Subcutaneous adipose tissue (tissue), 4 donors: ENCODE results near the gene CTIF. TPM values are rescaled to one million over a fixed set of nuclear protein-coding genes. Genes with fewer than 3 reads are reported as not detected.

Experiments used
- CTCF ChIP-seq: fragments of 450-650 bp; IDR thresholded peaks from one replicate; pipeline ENCODE4 v1.5.1; 2016; ENCODE audit warnings: low read depth, mild to moderate bottlenecking, control low read depth, antibody characterized with exemption, moderate library complexity
- total RNA-seq, 4 donors: library from RNA; depleted of rRNA; stranded (reverse); fragments of >200 nt; gene quantifications; one replicate each; pipeline ENCODE4 v1.1.0, GENCODE V29; 2016

Gene CTIF
- total RNA-seq, 4 donors from 2014 or later = 41.0 to 195 (median 78.3) TPM

GRCh38 chr18:48597110-48597509 is 58.3 kb downstream of the CTIF start:
- no peak for TF ChIP-seq CTCF

- TF ChIP-seq CTCF = no peak
Observed at GRCh38 chr18:48597671-48598070, 58.8 kb downstream of the CTIF start.

GRCh38 chr18:48599391-48599790 is 60.6 kb downstream of the CTIF start:
- no peak for TF ChIP-seq CTCF

- TF ChIP-seq CTCF = no peak
Observed at GRCh38 chr18:48600046-48600445, 61.2 kb downstream of the CTIF start.

- TF ChIP-seq CTCF = no peak
Observed at GRCh38 chr18:48600456-48601090, 61.7 kb downstream of the CTIF start.

GRCh38 chr18:48601343-48601742 is 62.5 kb downstream of the CTIF start:
- TF ChIP-seq CTCF = no peak

GRCh38 chr18:48602759-48603390 is 64.0 kb downstream of the CTIF start:
- no peak for TF ChIP-seq CTCF
